GM21786 (cell line): Measurements from ENCODE around the gene UNC13B.
A peak's percentile ranks its signal among the peaks of the same experiment; 100 is the strongest.
"Not testable (repeated sequence)": the region's sequence is repeated elsewhere in the genome, so short reads cannot be mapped to it uniquely, and the experiment has no call there.

Source experiments
- ATAC-seq: cut with Tn5 transposase; IDR thresholded peaks from one replicate; pipeline ENCODE4 v1.9.1; 2021; ENCODE audit not compliant: unreplicated experiment

The UNC13B gene

GRCh38 chr9:35161713-35162604 is at the start of gene UNC13B:
TSS of gene UNC13B (plus strand) at chr9:35162009. CDS start at chr9:35162284, 275 bp downstream.
- peak; percentile 73 for ATAC-seq

- no peak for ATAC-seq
Observed at GRCh38 chr9:35112257-35113020, 49.4 kb upstream of the UNC13B start.

DNA sequence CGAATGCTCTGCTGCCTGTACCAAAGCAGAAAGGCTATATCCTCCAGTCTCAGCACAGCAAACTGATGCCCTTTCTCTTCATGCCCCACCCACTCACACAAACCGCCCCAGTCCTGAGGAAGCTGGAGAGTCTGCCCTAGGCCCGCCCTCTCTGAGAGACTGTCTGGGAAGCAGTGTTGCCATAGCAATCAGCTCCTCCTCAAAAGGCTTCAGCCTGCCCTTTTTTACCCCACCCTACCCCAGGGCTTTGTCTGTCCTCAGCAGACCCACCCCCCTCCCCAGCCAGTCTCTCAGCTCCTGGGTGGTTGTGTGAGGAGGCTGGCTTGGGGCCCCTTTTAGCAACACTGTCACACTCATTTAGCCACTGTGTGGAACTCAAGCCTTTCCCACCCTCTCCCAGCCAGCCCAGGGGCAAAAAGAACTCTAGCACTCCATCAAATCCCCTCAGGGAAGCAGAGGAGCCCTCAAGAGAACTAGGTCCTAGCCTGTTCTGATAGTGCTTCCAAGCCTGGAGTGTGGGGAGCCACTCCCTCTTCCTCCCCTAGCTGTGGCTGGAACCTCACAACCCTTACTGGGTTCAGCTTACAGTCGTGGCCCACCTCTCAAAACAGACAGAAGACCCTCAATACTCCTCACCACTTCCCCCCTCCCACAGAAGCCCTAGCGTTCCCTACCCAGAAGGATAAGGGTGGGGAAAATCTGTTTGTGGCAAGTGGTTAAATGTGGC is 47.5 kb upstream of the UNC13B start:
- ATAC-seq: no peak

GRCh38 chr9:35114840-35115628 is 46.8 kb upstream of the UNC13B start:
- no peak for ATAC-seq

DNA sequence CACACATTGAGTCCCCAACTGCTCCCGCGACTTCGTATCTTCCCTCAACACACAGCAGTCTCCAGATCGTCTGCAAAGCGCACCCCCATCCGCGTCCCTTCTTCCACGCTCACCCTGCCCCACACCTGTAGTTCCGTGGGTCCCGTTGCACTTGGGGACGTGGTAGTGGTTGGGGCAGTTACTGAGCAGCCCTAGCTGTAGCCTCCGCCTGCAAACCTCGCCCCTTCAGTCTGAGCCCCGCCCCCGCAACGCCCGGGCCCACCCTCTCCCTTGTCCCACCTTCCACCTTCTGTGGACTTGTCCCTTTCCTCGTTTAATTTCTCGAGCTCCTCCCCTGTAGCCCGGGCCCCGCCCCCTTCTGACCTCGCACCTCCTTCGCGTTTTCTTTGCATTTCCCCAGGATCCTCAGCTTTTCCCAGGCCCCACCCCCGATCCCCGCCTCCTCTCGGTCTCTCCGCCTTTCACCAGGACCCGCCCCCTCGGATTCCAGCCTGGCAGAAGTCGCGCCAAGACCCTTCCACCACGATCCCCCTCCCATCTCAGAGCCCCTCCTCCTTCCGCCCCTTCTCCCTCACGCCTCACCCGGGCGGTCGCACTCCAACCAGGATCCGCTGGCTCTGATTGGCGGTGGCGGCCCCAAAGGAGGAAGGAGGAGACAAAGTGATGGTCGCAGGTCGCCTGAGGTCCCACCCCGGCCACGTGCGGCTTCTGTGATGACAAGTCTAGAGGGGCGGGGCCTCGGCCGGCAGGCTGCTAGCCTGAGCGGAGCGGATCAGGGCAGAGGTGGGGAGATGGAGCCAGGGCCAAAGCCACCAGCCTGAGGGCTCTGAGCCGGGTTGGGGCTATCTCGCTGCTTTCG is 45.9 kb upstream of the UNC13B start, which contains the start of gene ATOSB:
ATOSB (minus strand) TSS at position 183 of the 859 bp plus-strand sequence. CDS start 7,588 bp downstream, outside the sequence.
- peak; percentile 38 for ATAC-seq

DNA sequence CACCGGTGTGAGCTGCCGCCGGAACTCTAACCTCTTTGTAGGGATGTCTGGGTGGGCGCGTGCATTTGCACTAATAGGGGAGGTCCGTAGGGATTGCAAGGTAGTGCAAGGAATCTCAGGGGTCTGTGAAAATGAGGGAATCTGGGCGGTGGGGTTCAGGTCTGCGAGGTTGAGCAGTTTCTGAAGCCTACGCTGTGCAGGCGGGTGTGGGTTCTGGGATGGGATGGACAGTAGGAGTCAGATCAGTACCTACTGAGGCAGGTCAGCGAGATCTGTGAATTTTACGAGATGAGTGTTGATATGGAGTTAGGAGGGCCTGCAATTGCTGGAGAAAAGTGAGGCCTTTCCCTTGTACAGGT is 45.3 kb upstream of the UNC13B start:
- no peak for ATAC-seq

GRCh38 chr9:35116898-35117551 is 44.8 kb upstream of the UNC13B start:
- ATAC-seq: peak; percentile 43

DNA sequence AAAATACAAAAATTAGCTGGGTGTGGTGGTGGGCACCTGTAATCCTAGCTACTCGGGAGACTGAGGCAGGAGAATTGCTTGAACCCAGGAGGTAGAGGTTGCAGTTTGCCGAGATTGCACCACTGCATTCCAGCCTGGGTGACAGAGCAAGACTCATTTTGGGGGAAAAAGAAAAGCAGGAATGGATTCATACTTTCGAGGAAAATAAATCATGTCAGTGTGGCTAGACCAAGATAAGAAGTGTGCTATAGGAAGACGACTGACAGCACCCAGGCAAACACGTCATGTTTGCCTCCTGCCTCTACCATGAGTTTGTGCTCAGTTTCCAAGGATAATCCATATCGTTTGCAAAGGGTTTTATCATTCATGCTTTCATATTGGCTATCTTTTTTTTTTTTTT is 26.9 kb upstream of the UNC13B start:
- ATAC-seq: no peak

DNA sequence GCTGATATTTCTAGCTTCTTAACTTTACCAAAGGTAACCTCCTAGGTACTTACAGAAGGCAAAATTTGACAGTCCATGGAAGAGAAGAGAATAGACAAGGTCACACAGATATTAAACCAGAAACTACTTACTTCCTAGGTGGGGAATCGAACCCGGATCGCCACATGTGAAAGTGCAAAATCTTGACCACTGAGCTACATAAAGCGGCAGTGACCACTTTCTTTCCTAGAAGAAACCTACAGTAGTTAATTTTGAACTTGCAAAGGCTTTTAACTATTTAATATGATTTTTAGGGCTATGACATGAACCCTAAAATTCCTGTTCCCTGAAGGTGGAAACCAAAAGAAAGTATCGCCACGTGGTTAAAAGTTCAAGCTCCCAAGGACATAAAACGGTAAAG is 25.8 kb upstream of the UNC13B start:
- no peak for ATAC-seq

DNA sequence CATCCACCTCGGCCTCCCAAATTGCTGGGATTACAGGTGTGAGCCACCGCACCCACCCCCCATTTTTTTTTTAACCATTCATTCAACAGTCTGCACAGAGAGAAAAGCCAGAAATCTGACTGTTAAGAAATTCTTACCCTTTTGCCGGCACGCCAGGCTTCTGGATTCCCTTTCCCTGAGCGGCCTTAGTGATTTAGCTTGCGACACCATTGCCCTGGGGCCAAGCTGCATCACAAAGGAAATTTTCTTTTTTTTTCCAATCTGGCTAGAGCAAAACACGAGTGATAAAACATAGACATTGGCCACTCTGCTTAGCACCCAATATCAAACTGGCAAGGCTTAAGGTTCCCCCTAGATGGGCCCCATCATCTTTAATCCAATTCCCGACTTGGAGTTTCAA is 24.9 kb upstream of the UNC13B start:
- ATAC-seq: no peak

DNA sequence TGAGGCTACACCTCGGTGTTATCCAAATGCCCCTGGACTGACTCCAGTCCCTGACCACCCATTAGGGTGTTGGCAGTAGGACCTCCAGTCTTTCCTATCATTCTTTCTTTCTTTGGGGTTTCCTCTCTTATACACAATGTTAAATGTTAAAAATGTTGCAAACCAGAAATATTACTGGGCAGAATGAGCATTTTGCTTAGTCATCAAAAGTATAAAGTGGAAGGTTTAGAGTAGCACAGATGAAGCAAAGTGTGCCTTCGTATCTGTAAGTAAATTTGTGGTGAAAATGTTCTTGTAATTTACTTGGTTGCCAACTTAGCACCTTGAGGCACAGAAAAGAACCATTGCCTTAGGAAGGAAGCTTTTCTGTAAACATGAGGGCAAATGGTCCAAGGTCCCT is 21.7 kb upstream of the UNC13B start:
- ATAC-seq: no peak

DNA sequence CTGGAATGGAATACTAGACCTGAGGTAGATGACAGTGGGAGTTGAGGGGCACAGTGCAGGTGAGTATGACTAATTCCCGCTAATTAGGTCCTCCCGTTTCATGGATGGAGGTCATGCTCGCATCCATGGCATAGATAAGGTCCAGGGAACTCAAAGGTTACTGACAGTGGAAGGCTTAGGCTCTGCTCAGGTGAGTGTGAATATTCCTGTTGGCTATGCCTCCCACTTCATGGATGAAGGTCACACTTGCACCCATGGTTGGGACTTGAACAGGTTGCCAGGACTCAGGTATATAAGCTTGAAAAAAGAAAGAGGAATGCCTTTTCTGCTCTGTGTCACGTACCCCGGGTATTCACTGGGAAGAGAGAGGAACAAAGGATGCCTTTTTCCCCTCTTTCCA is 19.8 kb upstream of the UNC13B start:
- ATAC-seq: no peak

GRCh38 chr9:35147941-35148563 is 13.8 kb upstream of the UNC13B start:
- not testable (repeated sequence) for ATAC-seq

DNA sequence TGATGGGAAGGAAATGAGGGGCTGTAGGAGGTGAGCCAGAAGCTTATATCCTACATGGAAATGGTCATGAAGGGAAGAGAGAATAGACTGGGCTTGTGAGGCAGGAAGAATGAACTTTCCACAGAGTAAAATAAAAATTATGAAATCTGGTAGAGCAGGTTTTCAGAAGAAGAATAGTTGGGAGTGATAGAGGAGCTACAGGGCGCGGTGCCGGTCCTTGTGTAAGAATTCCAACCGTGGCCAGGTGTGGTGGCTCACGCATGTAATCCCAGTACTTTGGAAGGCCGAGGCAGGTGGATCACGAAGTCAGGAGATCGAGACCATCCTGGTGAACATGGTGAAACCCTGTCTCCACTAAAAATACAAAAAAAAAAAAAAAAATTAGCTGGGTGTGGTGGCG is 8.9 kb upstream of the UNC13B start:
- ATAC-seq: no peak

- no peak for ATAC-seq
Observed at GRCh38 chr9:35156781-35157180, 5.0 kb upstream of the UNC13B start.

DNA sequence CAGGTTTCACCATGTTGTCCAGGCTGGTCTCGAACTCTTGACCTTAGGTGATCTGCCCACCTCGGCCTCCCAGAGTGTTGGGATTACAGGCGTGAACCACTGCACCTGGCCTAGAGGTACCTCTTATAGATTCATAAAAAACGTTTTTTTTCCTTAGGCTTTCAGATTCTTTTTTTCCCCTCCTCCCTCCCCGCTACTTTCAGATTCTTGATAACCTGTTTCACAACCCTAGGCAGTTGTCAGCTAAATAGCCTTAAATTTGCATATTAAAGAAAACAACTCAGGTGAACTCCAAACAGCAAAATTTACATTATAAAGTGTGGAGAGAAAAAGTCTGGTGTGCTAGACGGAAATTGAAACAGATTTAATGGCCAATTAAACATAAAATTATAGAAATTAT is 4.0 kb upstream of the UNC13B start:
- not testable (repeated sequence) for ATAC-seq

GRCh38 chr9:35158501-35159280 is 3.1 kb upstream of the UNC13B start:
- ATAC-seq: no peak
